H4 (cell line): Measurements from ENCODE around the gene PXDN. TPM values are rescaled to one million over a fixed set of nuclear protein-coding genes. Genes with fewer than 3 reads are reported as not detected.
"Not testable (repeated sequence)": the region's sequence is repeated elsewhere in the genome, so short reads cannot be mapped to it uniquely, and the experiment has no call there.

Source experiments
- DNase-seq: peaks from one replicate; pipeline ENCODE4 v3.0.0-alpha.2; 2015; ENCODE audit warnings: low spot score
- total RNA-seq: library from RNA; depleted of rRNA; stranded (reverse); fragments of >200 nt; shearing (Covaris generic); gene quantifications from 2 replicates; pipeline ENCODE4 v1.2.3, GENCODE V29; 2014

PXDN gene
- total RNA-seq, 1 experiment from 2014 or later: 171 TPM

- DNase-seq: no peak
Measured at GRCh38 chr2:1774929-1775328, 30.6 kb upstream of the PXDN start.

GRCh38 chr2:1773883-1774282 lies 29.6 kb upstream of the PXDN start:
- no peak for DNase-seq

GRCh38 chr2:1772471-1773267 lies 28.4 kb upstream of the PXDN start:
- no peak for DNase-seq

DNA sequence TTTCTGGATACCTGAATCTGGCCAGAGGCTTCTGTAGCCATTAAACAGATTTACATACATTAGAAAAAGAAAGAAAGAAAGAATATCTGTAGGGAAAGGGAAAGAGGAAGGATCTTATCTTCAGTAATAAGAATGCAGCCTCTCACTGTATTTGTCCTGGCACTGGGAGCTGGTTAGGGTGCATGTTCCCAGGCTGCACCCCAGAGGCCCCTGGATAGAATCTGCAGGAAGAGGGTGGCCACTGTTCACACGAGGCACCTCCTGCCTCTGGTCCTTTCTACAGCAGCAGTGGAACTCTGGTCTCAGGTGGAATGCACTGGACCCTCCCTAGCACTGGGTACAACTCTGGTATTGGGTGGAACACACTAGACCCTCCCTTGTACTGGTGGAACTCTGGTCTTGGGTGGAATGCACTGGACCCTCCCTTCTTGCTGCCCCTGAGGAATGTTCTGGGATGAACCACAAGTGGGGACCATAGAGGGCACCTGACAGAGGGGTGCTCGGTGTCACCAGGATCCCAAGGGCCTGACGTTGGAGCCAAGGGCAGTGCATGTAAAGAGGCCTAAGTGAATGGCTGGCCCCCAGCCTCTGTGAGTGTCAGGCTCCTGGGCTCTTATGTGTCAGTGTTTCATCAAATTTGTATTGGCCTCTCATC lies 27.4 kb upstream of the PXDN start:
- no peak for DNase-seq

DNA sequence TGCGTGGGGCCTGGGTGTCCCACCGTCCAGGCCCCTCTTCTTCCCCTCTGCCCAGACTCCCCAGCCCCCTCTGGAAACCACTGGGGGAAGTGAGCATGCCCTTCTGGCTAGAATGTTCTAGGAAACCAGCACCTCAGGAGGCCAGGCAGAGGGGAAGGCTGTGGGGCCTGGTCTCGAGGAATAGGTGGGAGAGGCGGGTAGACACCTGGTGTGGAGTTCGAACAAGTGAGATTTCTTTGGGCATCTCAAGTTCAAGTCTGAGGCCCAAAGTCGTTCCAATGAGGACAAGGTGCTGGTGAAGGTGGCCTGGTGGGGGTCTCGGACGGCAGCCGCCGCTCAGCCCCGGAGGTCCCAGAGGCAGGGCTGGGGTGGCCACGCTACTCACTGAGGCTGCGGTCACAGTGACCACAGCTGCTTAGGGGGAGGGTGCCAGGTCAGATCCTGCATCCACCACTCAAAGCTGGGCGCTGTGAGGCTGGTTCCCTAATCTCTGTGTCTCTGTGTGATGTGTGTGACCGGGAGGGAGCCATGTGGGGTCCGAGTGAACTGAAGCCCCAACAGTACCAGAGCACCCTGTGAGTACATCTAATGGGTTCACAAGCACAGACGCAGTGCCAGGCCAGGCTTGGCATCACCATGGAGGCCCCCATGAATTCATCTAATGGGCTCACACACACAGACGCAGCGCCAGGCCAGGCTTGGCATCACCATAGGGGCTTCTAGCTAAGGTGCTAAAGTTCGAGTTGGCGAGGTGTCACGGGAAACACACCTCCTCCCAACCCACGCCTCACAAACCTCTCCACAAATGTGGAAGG lies 26.5 kb upstream of the PXDN start:
- no peak for DNase-seq

- DNase-seq: peak; percentile 62
Measured at GRCh38 chr2:1769703-1770422, 25.5 kb upstream of the PXDN start.

- DNase-seq: no peak
Measured at GRCh38 chr2:1767939-1768691, 23.8 kb upstream of the PXDN start.

- no peak for DNase-seq
Measured at GRCh38 chr2:1766851-1767811, 22.8 kb upstream of the PXDN start.

- DNase-seq: no peak
Measured at GRCh38 chr2:1766425-1766824, 22.1 kb upstream of the PXDN start.

DNA sequence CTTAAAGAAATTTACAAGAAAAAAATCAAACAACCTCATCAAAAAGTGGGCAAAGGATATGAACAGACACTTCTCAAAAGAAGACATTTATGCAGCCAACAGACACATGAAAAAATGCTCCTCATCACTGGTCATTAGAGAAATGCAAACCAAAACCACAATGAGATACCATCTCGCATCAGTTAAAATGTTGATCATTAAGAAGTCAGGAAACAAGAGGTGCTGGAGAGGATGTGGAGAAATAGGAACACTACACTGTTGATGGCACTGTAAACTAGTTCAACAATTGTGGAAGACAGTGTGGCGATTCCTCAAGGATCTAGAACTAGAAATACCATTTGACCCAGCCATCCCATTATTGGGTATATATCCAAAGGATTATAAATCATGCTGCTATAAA lies 20.9 kb upstream of the PXDN start:
- not testable (repeated sequence) for DNase-seq

GRCh38 chr2:1759611-1759930 lies 15.3 kb upstream of the PXDN start:
- DNase-seq: no peak

- DNase-seq: no peak
Measured at GRCh38 chr2:1758774-1759610, 14.7 kb upstream of the PXDN start.

DNA sequence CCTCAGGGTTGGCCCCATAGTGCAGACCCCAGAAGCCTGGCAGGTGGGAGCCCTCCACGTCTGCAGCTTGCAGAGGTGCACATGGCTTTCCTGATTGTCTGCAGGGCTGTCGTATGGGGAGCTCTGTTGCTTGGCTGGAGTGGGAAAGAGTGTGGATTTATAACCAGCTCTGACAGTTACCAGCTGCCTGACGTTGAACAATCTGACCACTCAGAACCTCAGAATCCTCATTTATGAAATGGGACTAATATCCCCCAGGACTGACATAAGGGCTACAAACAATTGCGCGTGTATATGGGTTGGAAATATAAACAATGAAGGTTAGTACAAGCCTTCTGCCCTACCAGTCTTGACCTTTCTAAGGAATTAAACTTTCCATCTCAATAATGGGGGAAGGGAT lies 13.9 kb upstream of the PXDN start:
- DNase-seq: no peak

DNA sequence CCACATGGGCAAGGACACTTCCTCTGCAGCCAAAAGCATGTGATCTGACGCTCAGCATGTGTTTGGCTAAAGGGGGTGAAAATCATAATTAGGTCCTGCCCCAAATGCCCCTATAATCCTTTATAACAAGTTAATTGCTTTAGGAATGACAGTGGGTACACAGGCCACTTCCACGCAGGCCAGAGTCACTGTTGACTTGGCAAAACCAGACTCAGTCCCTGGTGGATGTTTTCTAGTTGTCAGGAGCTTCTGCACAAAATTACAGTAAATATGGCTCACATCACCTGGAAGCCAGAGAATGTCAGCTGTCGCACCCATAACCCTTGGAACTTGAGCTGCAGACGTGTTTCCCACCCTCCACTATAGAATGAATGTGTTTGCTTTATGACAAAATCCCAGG lies 13.3 kb upstream of the PXDN start:
- DNase-seq: no peak

- DNase-seq: not testable (repeated sequence)
Measured at GRCh38 chr2:1757146-1757545, 12.8 kb upstream of the PXDN start.

GRCh38 chr2:1756456-1756855 lies 12.1 kb upstream of the PXDN start:
- DNase-seq: no peak

GRCh38 chr2:1755436-1756191 lies 11.3 kb upstream of the PXDN start:
- DNase-seq: peak; percentile 91

GRCh38 chr2:1754461-1755170 lies 10.3 kb upstream of the PXDN start:
- DNase-seq: no peak
